SK-N-SH treated with all-trans-retinoic acid at 6 μM for 48 hours (cell line): ENCODE results near the gene CRYL1.

Experiments used
- ATAC-seq: fragments of 200-7000 bp; cut with Tn5 transposase; 3 replicates; pipeline ENCODE4 v1.9.1; 2020; ENCODE audit warnings: mild to moderate bottlenecking, moderate library complexity
- ARNTL ChIP-seq: fragments of 450-650 bp; formaldehyde crosslinking; IDR thresholded peaks from 2 replicates; pipeline ENCODE4 v1.5.0; 2020; ENCODE audit warnings: low read depth, mild to moderate bottlenecking, moderate library complexity, borderline replicate concordance
- BACH2 ChIP-seq: fragments of 250-450 bp; sonication (Bioruptor Pico); IDR thresholded peaks from 2 replicates; pipeline ENCODE4 v1.9.0; 2021; ENCODE audit warnings: mild to moderate bottlenecking, borderline replicate concordance
- CSRNP3 ChIP-seq: fragments of 250-450 bp; sonication (Bioruptor Pico); IDR thresholded peaks from 2 replicates; pipeline ENCODE4 v1.5.1; 2021; ENCODE audit warnings: mild to moderate bottlenecking, moderate library complexity
- ESRRG ChIP-seq: fragments of 250-450 bp; sonication (Bioruptor Pico); IDR thresholded peaks from 2 replicates; pipeline ENCODE4 v1.6.1; 2021; ENCODE audit warnings: mild to moderate bottlenecking
- GLIS3 ChIP-seq: fragments of 250-450 bp; sonication (Bioruptor Pico); IDR thresholded peaks from 2 replicates; pipeline ENCODE4 v1.5.0; 2020; ENCODE audit warnings: mild to moderate bottlenecking, moderate library complexity
- OSR1 ChIP-seq: fragments of 250-450 bp; sonication (Bioruptor Pico); IDR thresholded peaks from 2 replicates; pipeline ENCODE4 v1.8.0; 2022; ENCODE audit warnings: moderate library complexity, mild to moderate bottlenecking, inconsistent platforms
- PATZ1 ChIP-seq: fragments of 250-450 bp; sonication (Bioruptor Pico); IDR thresholded peaks from 2 replicates; pipeline ENCODE4 v1.8.0; 2020; ENCODE audit warnings: mild to moderate bottlenecking, moderate library complexity, borderline replicate concordance
- POU6F1 ChIP-seq: fragments of 250-450 bp; sonication (Bioruptor Pico); IDR thresholded peaks from 2 replicates; pipeline ENCODE4 v1.8.0; 2021; ENCODE audit warnings: low read depth, mild to moderate bottlenecking, moderate library complexity, borderline replicate concordance
- RARB ChIP-seq: fragments of 250-450 bp; sonication (Bioruptor Pico); IDR thresholded peaks from 2 replicates; pipeline ENCODE4 v1.8.0; 2021; ENCODE audit warnings: mild to moderate bottlenecking, moderate library complexity
- TCF4 ChIP-seq: fragments of 250-450 bp; sonication (Bioruptor Pico); IDR thresholded peaks from 2 replicates; pipeline ENCODE4 v1.8.0; 2021; ENCODE audit warnings: mild to moderate bottlenecking, moderate library complexity, borderline replicate concordance
- TOX ChIP-seq: fragments of 250-450 bp; sonication (Bioruptor Pico); IDR thresholded peaks from 2 replicates; pipeline ENCODE4 v1.8.0; 2021; ENCODE audit warnings: mild to moderate bottlenecking, moderate library complexity, borderline replicate concordance
- TSHZ2 ChIP-seq: fragments of 250-450 bp; sonication (Bioruptor Pico); IDR thresholded peaks from 2 replicates; pipeline ENCODE4 v1.5.0; 2020; ENCODE audit warnings: mild to moderate bottlenecking, moderate library complexity
- ZC3H10 ChIP-seq: fragments of 250-450 bp; sonication (Bioruptor Pico); IDR thresholded peaks from 2 replicates; pipeline ENCODE4 v1.5.1; 2021; ENCODE audit warnings: mild to moderate bottlenecking, moderate library complexity
- ZFP3 ChIP-seq: fragments of 250-450 bp; sonication (Bioruptor Pico); IDR thresholded peaks from 2 replicates; pipeline ENCODE4 v1.5.0; 2020; ENCODE audit warnings: mild to moderate bottlenecking, moderate library complexity
- ZFP30 ChIP-seq: fragments of 450-650 bp; formaldehyde crosslinking; IDR thresholded peaks from 2 replicates; pipeline ENCODE4 v1.5.0; 2022; ENCODE audit warnings: mild to moderate bottlenecking, moderate library complexity
- ZNF565 ChIP-seq: fragments of 450-650 bp; formaldehyde crosslinking; conservative IDR thresholded peaks from 2 replicates; pipeline ENCODE4 v1.5.0; 2020; ENCODE audit warnings: low read depth, mild to moderate bottlenecking, moderate library complexity
- ZNF70 ChIP-seq: fragments of 450-650 bp; formaldehyde crosslinking; IDR thresholded peaks from 2 replicates; pipeline ENCODE4 v1.5.0; 2020; ENCODE audit warnings: mild to moderate bottlenecking, moderate library complexity
- ZNF8 ChIP-seq: fragments of 450-650 bp; formaldehyde crosslinking; IDR thresholded peaks from 2 replicates; pipeline ENCODE4 v1.5.0; 2020; ENCODE audit warnings: mild to moderate bottlenecking, moderate library complexity

The CRYL1 gene

GRCh38 chr13:20388184-20388583 is 137.5 kb downstream of the CRYL1 start:
- no peak for ATAC-seq
- TF ChIP-seq ZFP30 (CRISPR knock-in tag) (no peak), ZC3H10 (CRISPR knock-in tag) (no peak), TCF4 (CRISPR knock-in tag) (no peak), PATZ1 (CRISPR knock-in tag) (no peak), RARB (no peak), POU6F1 (CRISPR knock-in tag) (no peak), TOX (CRISPR knock-in tag) (no peak)

GRCh38 chr13:20387441-20387971 is 138.2 kb downstream of the CRYL1 start:
- TF ChIP-seq OSR1 (CRISPR knock-in tag) (no peak), CSRNP3 (CRISPR knock-in tag) (no peak), ZC3H10 (CRISPR knock-in tag) (no peak), RARB (no peak)
- no peak for ATAC-seq

- TF ChIP-seq ZNF565 (CRISPR knock-in tag) (no peak), TCF4 (CRISPR knock-in tag) (no peak), CSRNP3 (CRISPR knock-in tag) (no peak), ZFP30 (CRISPR knock-in tag) (no peak), OSR1 (CRISPR knock-in tag) (no peak), ZNF8 (CRISPR knock-in tag) (no peak), PATZ1 (CRISPR knock-in tag) (no peak), GLIS3 (no peak), TOX (CRISPR knock-in tag) (no peak)
- no peak for ATAC-seq
Observed at GRCh38 chr13:20387006-20387405, 138.7 kb downstream of the CRYL1 start.

- ATAC-seq: no peak
- TF ChIP-seq TCF4 (CRISPR knock-in tag) (no peak), POU6F1 (CRISPR knock-in tag) (no peak), ZNF565 (CRISPR knock-in tag) (no peak), ZNF8 (CRISPR knock-in tag) (no peak), ARNTL (CRISPR knock-in tag) (no peak), GLIS3 (no peak), BACH2 (CRISPR knock-in tag) (no peak), ZFP3 (no peak), ESRRG (CRISPR knock-in tag) (no peak), CSRNP3 (CRISPR knock-in tag) (no peak), OSR1 (CRISPR knock-in tag) (no peak), ZNF70 (CRISPR knock-in tag) (no peak), TSHZ2 (CRISPR knock-in tag) (no peak), ZFP30 (CRISPR knock-in tag) (no peak)
Observed at GRCh38 chr13:20383058-20383457, 142.6 kb downstream of the CRYL1 start.
